GM18505 (cell line): ENCODE results near the gene LRP1B.
"Not testable (repeated sequence)": the region's sequence is repeated elsewhere in the genome, so short reads cannot be mapped to it uniquely, and the experiment has no call there.

Experiments used
- ATAC-seq: cut with Tn5 transposase; IDR thresholded peaks from one replicate; pipeline ENCODE4 v1.9.1; 2021; ENCODE audit not compliant: unreplicated experiment
- POLR2A ChIP-seq: IDR thresholded peaks from 4 replicates; pipeline ENCODE4 v1.6.1; 2011; ENCODE audit warnings: borderline replicate concordance; ENCODE audit not compliant: insufficient read depth, insufficient read length; ENCODE audit errors: extremely low read depth

Gene LRP1B

GRCh38 chr2:140376686-140377085 is 1754.1 kb downstream of the LRP1B start:
- TF ChIP-seq POLR2A = no peak
- ATAC-seq = no peak

- ATAC-seq = no peak
- TF ChIP-seq POLR2A = no peak
Observed at GRCh38 chr2:140363131-140363530, 1767.7 kb downstream of the LRP1B start.

GRCh38 chr2:140362361-140362760 is 1768.5 kb downstream of the LRP1B start:
- no peak for ATAC-seq

GRCh38 chr2:140359056-140359771 is 1771.6 kb downstream of the LRP1B start:
- no peak for ATAC-seq
- TF ChIP-seq POLR2A = no peak

More at GRCh38 chr2:140362361-140362760, 1768.5 kb downstream of the LRP1B start:
- TF ChIP-seq POLR2A = no peak

GRCh38 chr2:140356697-140357096 is 1774.1 kb downstream of the LRP1B start:
- no peak for TF ChIP-seq POLR2A
- no peak for ATAC-seq

- TF ChIP-seq POLR2A = no peak
- no peak for ATAC-seq
Observed at GRCh38 chr2:140355511-140356090, 1775.2 kb downstream of the LRP1B start.

GRCh38 chr2:140354544-140354943 is 1776.3 kb downstream of the LRP1B start:
- no peak for TF ChIP-seq POLR2A
- no peak for ATAC-seq

GRCh38 chr2:140353541-140353940 is 1777.3 kb downstream of the LRP1B start:
- no peak for ATAC-seq
- no peak for TF ChIP-seq POLR2A

GRCh38 chr2:140351692-140352091 is 1779.1 kb downstream of the LRP1B start:
- no peak for TF ChIP-seq POLR2A
- ATAC-seq = no peak

GRCh38 chr2:140349695-140350094 is 1781.1 kb downstream of the LRP1B start:
- no peak for TF ChIP-seq POLR2A
- ATAC-seq = no peak

GRCh38 chr2:140348826-140349225 is 1782.0 kb downstream of the LRP1B start:
- no peak for ATAC-seq
- no peak for TF ChIP-seq POLR2A

- no peak for ATAC-seq
- TF ChIP-seq POLR2A = no peak
Observed at GRCh38 chr2:140344838-140345237, 1786.0 kb downstream of the LRP1B start.

- ATAC-seq = not testable (repeated sequence)
Observed at GRCh38 chr2:140344266-140344665, 1786.5 kb downstream of the LRP1B start.

GRCh38 chr2:140338795-140339194 is 1792.0 kb downstream of the LRP1B start:
- TF ChIP-seq POLR2A = no peak
- ATAC-seq = no peak

GRCh38 chr2:140337061-140337460 is 1793.8 kb downstream of the LRP1B start:
- no peak for TF ChIP-seq POLR2A
- ATAC-seq = no peak

- TF ChIP-seq POLR2A = no peak
- no peak for ATAC-seq
Observed at GRCh38 chr2:140316345-140316744, 1814.5 kb downstream of the LRP1B start.
